ENCODE measurements around the gene TRIM49D2.
"Not testable (repeated sequence)": the region's sequence is repeated elsewhere in the genome, so short reads cannot be mapped to it uniquely, and the experiment has no call there.

TRIM49D2 gene

GRCh38 chr11:89923764-89924163 lies at the start of gene TRIM49D2:
Gene TRIM49D2 (plus strand): TSS chr11:89924064. CDS start chr11:89926762, 2,698 bp downstream.
- DNase-seq (ENCODE audit: low read depth in 2 of 2), result not testable (repeated sequence)

- not testable (repeated sequence) for DNase-seq (ENCODE audit: low read depth in 2 of 2)
Observed at GRCh38 chr11:89877511-89877910, 46.4 kb upstream of the TRIM49D2 start.

GRCh38 chr11:89893245-89893644 lies 30.6 kb upstream of the TRIM49D2 start:
- DNase-seq (ENCODE audit: low read depth in 2 of 2), result not testable (repeated sequence)

- not testable (repeated sequence) for DNase-seq (ENCODE audit: low read depth in 2 of 2)
Observed at GRCh38 chr11:89900809-89901208, 23.1 kb upstream of the TRIM49D2 start.

GRCh38 chr11:89922195-89922660 lies 1.6 kb upstream of the TRIM49D2 start, which contains the start of gene TRIM49D1:
Gene TRIM49D1 (minus strand): TSS chr11:89922245. CDS start chr11:89917710, 4,535 bp downstream.
- DNase-seq (ENCODE audit: low read depth in 2 of 2), result no peak

GRCh38 chr11:89960833-89961232 lies 37.0 kb downstream of the TRIM49D2 start:
- not testable (repeated sequence) for DNase-seq (ENCODE audit: low read depth in 2 of 2)

GRCh38 chr11:89965737-89966136 lies 41.9 kb downstream of the TRIM49D2 start, which contains the start of gene TRIM64:
Gene TRIM64 (plus strand): TSS chr11:89966037. CDS start chr11:89968504, 2,467 bp downstream.
- DNase-seq (ENCODE audit: low read depth in 2 of 2), result not testable (repeated sequence)

All from stimulated activated CD4-positive, alpha-beta T cell treated with anti-CD3 and anti-CD28 coated beads, Interleukin-1b, Interleukin-23, amount 100 ng/mL, for 1 hour (primary cell).